Upper lobe of left lung (tissue), 6 donors: ENCODE data around the gene NCOA6. TPM values are rescaled to one million over a fixed set of nuclear protein-coding genes. Genes with fewer than 3 reads are reported as not detected.

ENCODE experiments used
- ATAC-seq, 2 donors: fragments of 200-7000 bp; cut with Tn5 transposase; one replicate each; pipeline ENCODE4 v1.9.1; 2022; ENCODE audit warnings: mild to moderate bottlenecking in 2 of 2, moderate library complexity in 2 of 2; ENCODE audit not compliant: low FRiP score in 2 of 2
- DNase-seq, 2 donors: peaks; one replicate each; pipeline ENCODE4 v3.0.0-alpha.2; 2019 to 2020
- H3K27ac ChIP-seq, 4 donors: fragments of 200-600 bp; sonication (generic); one replicate each; pipeline ENCODE4 v1.5.1; 2016 to 2019
- H3K27me3 ChIP-seq, 4 donors: fragments of 200-600 bp; sonication (generic); one replicate each; pipeline ENCODE4 v1.5.1; 2017 to 2019
- H3K36me3 ChIP-seq, 4 donors: fragments of 200-600 bp; sonication (generic); one replicate each; pipeline ENCODE4 v1.5.1; 2016 to 2019
- H3K4me1 ChIP-seq, 4 donors: fragments of 200-600 bp; sonication (generic); one replicate each; pipeline ENCODE4 v1.5.1; 2018 to 2019
- H3K4me3 ChIP-seq, 4 donors: fragments of 200-600 bp; sonication (generic); one replicate each; pipeline ENCODE4 v1.5.1; 2017 to 2019; ENCODE audit warnings: mild to moderate bottlenecking in 2 of 4, moderate library complexity in 1 of 4
- H3K9me3 ChIP-seq, 4 donors: fragments of 200-600 bp; sonication (generic); one replicate each; pipeline ENCODE4 v1.5.1; 2018 to 2019
- CTCF ChIP-seq, 6 experiments: fragments of 450-650 bp in 4 of 6; fragments of 200-600 bp in 2 of 6; sonication (generic) in 2 of 6; IDR thresholded peaks; one replicate each; pipeline ENCODE4 v1.5.1; 2016 to 2019; ENCODE audit warnings: antibody characterized with exemption in 6 of 6
- EP300 ChIP-seq, 4 donors: sonication (generic); formaldehyde crosslinking; IDR thresholded peaks; one replicate each; pipeline ENCODE4 v1.5.1; 2017; ENCODE audit warnings: antibody characterized with exemption in 4 of 4, control low read depth in 2 of 4
- POLR2A ChIP-seq, 4 donors: fragments of 450-650 bp; IDR thresholded peaks; one replicate each; pipeline ENCODE4 v1.5.1; 2016 to 2017; ENCODE audit warnings: antibody characterized with exemption in 4 of 4, mild to moderate bottlenecking in 2 of 4
- POLR2AphosphoS5 ChIP-seq, 2 donors: sonication (generic); formaldehyde crosslinking; IDR thresholded peaks; one replicate each; pipeline ENCODE4 v1.5.1; 2017; ENCODE audit warnings: antibody characterized with exemption in 2 of 2
- WGBS, 2 donors: methylation state at CpG; one replicate each; pipeline ENCODE4 v1.1.5; 2017 to 2018; 5-methylcytosine and 5-hydroxymethylcytosine counted together
- total RNA-seq, 6 donors: library from RNA; depleted of rRNA in 4 of 6; stranded (reverse); fragments of >200 nt in 4 of 6; gene quantifications; one replicate each; pipeline versions ENCODE4 v1.1.0 to v1.2.1, GENCODE V29; 2016 to 2021
- donor health status: DM: no; HTN: no; CAD: no; lungs with moderate emphysema.
- donor health status: DM: no; HTN: yes; CAD: no; lungs with severe emphysema.

NCOA6 gene
- total RNA-seq, 6 donors from 2014 or later = 23.0 to 68.1 (median 25.8) TPM

- TF ChIP-seq POLR2A (IDR thresholded peaks at IDR 0.05) = no peak
- no peak for TF ChIP-seq EP300 (IDR thresholded peaks at IDR 0.05)
- no peak for TF ChIP-seq POLR2AphosphoS5 (IDR thresholded peaks at IDR 0.05)
- TF ChIP-seq CTCF (IDR thresholded peaks at IDR 0.05) = no peak
- no peak overlapping the region for H3K4me3 ChIP-seq
- 63 to 90% methylated on average over 2 of the region's 2 CpGs for WGBS, 2 donors
- DNase-seq (no peak), ATAC-seq (no peak)
- no peaks in the 10 kb centered on the region for H3K27me3 ChIP-seq
- H3K4me1 ChIP-seq = no peaks in the 10 kb centered on the region
- H3K36me3 ChIP-seq = no peaks in the 10 kb centered on the region
- H3K27ac ChIP-seq = no peak overlapping the region
- no peaks in the 10 kb centered on the region for H3K9me3 ChIP-seq
These were observed 16.7 kb upstream of the NCOA6 start for GRCh38 chr20:34842143-34842542.

DNA sequence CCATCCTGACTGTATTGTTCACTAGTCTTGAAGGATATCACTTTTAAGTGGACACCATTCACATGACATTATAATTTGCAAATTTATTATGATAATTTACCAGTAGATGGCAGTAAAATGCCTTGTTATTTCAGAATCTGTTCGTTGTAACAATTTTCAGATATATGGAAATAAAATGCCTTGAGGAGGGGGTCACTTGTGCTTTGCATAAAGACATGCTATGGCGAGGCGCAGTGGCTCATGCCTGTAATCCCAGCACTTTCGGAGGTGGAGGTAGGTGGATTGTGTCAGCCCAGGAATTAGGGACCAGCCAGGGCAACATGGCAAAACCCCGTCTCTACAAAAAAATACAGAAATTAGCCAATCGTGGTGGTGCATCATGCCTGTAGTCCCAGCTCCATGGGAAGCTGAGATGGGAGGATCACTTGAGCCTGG, 9.0 kb upstream of the NCOA6 start:
- Histone ChIP-seq H3K4me3 (no peak overlapping the region), H3K4me1 (no peaks in the 10 kb centered on the region), H3K27me3 (no peaks in the 10 kb centered on the region), H3K27ac (no peak overlapping the region), H3K36me3 (no peaks in the 10 kb centered on the region), H3K9me3 (no peaks in the 10 kb centered on the region)
- 40 to 49% methylated on average over 6 of the region's 6 CpGs for WGBS, 2 donors
- no peak for TF ChIP-seq EP300 (IDR thresholded peaks at IDR 0.05)
- no peak for TF ChIP-seq POLR2AphosphoS5 (IDR thresholded peaks at IDR 0.05)
- TF ChIP-seq CTCF (IDR thresholded peaks at IDR 0.05) = peak in 3 of 6 experiments; percentile 32 to 53 (median 41)
- no peak for TF ChIP-seq POLR2A (IDR thresholded peaks at IDR 0.05)
- ATAC-seq (peak in 1 of 2 donors; percentile 64), DNase-seq (no peak)

GRCh38 chr20:34831936-34832335, 6.5 kb upstream of the NCOA6 start:
- TF ChIP-seq POLR2A (IDR thresholded peaks at IDR 0.05) = no peak
- TF ChIP-seq CTCF (IDR thresholded peaks at IDR 0.05) = no peak
- TF ChIP-seq POLR2AphosphoS5 (IDR thresholded peaks at IDR 0.05) = no peak
- no peak for TF ChIP-seq EP300 (IDR thresholded peaks at IDR 0.05)
- DNase-seq = no peak
- Histone ChIP-seq H3K27me3 (no peaks in the 10 kb centered on the region), H3K36me3 (no peaks in the 10 kb centered on the region), H3K4me1 (no peaks in the 10 kb centered on the region), H3K4me3 (no peak overlapping the region), H3K9me3 (no peaks in the 10 kb centered on the region), H3K27ac (no peak overlapping the region)
- 41 to 61% methylated on average over 5 of the region's 5 CpGs for WGBS, 2 donors
- no peak for ATAC-seq

DNA sequence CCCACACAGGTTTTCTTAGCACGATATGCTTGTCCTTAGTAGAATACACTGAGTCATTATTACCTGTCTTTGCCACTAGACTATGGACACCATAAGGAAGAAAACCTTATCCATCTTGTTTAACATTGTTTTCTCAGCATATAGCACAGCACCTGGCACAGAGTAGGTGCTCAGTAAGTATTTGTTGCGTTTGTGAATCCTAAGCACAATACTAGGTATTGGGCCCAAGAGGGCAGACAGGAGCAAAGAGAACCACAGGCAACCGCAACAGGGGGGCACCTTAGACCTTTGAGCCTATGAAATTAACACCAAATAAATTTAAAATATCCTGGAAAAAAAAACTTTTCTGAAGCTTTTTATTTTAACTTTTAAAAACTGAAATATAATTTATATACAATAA, 3.7 kb upstream of the NCOA6 start:
- H3K27ac ChIP-seq = no peak overlapping the region
- H3K36me3 ChIP-seq = no peaks in the 10 kb centered on the region
- H3K9me3 ChIP-seq = no peaks in the 10 kb centered on the region
- no peaks in the 10 kb centered on the region for H3K27me3 ChIP-seq
- WGBS, 2 donors = 77 to 88% methylated on average over 3 of the region's 3 CpGs
- TF ChIP-seq CTCF (IDR thresholded peaks at IDR 0.05) = no peak
- no peak for TF ChIP-seq POLR2AphosphoS5 (IDR thresholded peaks at IDR 0.05)
- no peak for TF ChIP-seq EP300 (IDR thresholded peaks at IDR 0.05)
- TF ChIP-seq POLR2A (IDR thresholded peaks at IDR 0.05) = no peak
- ATAC-seq (no peak), DNase-seq (no peak)
- H3K4me3 ChIP-seq = no peak overlapping the region
- peaks cover under 1 to 6% (median 3%) of the 10 kb centered on the region in 4 donors for H3K4me1 ChIP-seq

- ATAC-seq (peak; percentile 80 to 93), DNase-seq (peak; percentile 57 to 95)
- Histone ChIP-seq H3K4me1 (peaks cover 21 to 26% (median 24%) of the 10 kb centered on the region in 4 donors), H3K4me3 (peak overlapping the region; percentile 86 to 98 (median 92)), H3K36me3 (no peaks in the 10 kb centered on the region), H3K27ac (peak overlapping the region; percentile 91 to 98 (median 94)), H3K27me3 (no peaks in the 10 kb centered on the region), H3K9me3 (no peaks in the 10 kb centered on the region)
- TF ChIP-seq POLR2A (IDR thresholded peaks at IDR 0.05) (peak in 1 of 4 donors; percentile 33), CTCF (IDR thresholded peaks at IDR 0.05) (peak in 1 of 6 experiments; percentile 20), EP300 (IDR thresholded peaks at IDR 0.05) (no peak), POLR2AphosphoS5 (IDR thresholded peaks at IDR 0.05) (no peak)
- 0% methylated on average over 3 to 21 of the region's 68 CpGs for WGBS, 2 donors
These were observed 483 bp downstream of the NCOA6 start for GRCh38 chr20:34824806-34825529.
